Measurements from ENCODE around the gene C9orf50.

C9orf50 gene

DNA sequence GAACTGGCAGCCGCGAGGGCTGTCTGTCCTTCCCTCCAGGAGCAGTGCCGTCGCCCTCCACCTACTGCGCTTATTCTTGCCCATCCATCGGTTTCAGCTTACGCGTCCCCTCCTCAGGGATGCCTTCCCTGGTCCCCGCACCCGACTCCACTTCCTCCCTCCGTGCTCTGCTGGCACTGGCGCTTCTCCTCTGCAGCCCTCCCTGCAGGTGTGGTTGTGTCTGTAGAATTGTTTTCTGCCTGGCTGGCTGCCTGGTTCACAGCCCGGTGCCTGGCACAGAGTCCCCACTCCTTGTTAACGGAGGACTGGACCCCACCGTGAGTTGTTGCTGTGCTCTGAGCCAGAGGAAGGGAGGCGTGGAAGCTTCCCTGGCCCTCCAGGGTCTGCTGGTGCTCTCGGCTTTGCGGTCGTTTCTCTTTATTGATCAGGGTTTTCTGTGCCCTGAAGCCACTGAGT is 10.8 kb upstream of the C9orf50 start:
- no peak for DNase-seq (ENCODE audit: low spot score)

DNA sequence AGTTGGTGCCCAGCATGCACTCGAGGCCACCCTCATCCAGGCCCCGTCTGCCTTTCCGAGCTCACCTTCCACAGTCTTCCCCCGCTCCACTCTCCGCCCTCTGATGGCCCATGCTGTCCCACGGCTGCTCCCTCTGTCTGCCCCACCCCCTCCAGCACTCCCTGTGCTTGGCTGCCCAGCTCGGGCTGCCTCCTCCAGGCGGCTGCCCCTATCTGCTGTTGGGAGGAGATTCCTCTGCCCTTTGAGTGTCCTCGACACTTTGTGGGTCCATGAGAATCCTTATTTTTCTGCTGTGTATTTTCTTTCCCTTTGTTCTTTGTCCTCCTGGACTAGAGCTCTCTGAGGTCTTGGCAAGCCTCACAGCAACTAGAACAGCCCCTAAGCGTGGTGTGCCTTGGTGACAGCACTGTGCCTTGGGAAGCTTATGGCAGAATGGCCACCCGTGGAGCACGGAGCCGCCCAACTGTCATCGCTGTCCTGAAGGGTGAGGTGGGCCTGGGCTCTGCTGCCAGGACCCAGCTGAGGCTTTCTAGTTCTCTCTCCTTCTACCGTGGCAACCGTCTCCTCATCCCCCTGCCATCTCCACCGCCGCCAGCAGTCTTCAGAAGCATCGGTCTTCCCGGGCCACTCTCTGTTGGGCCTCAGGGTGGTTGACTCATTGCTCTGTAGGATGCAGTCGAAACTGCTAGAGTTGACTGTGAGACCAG is 10.2 kb upstream of the C9orf50 start:
- no peak for DNase-seq (ENCODE audit: low spot score)

DNA sequence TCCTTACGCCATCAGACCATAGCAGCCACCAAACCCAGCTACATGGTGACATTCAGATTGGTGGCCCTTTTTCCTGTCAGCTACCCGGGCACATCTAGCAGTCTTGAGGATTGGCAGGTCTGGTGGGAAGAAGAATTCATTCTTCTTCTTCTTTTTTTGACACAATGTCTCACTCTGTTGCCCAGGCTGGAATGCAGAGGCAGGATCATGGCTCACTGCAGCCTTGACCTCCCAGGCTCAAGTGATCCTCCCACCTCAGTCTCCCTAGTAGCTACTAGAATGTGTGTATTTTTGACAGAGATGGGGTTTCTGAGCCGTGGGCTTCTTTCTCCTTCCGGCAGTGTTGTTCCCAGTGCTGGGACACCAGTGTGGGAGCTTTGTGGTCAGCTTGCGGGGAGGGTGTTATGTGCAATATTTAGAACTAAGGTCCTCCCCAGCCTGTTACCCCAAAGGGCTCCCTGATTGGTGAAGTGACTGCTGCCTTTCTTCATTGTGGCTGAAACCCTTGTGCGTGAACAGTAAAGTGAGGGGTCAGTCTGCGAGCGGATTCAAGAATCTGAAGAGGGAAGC is 8.4 kb upstream of the C9orf50 start:
- DNase-seq (ENCODE audit: low spot score) = no peak

DNA sequence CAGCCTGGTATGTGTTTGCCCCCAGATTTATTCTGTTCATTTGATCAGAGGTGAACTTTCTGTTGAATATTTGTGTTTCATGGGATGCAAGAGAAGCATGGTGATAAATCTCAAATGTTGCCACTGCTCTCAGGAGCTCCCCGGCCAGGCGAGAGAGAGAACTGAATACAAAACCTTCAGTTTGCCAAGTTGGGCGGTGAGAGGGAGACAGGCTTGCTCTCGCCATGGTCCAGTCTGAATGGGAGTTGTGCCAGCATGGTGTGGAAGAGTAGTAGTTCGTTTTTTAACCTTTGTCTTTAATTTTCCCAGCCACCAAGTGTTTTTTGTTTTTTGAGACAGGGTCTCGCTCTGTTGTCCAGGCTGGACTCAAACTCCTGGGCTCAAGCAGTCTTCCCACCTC is 7.8 kb upstream of the C9orf50 start:
- no peak for DNase-seq (ENCODE audit: low spot score)

DNA sequence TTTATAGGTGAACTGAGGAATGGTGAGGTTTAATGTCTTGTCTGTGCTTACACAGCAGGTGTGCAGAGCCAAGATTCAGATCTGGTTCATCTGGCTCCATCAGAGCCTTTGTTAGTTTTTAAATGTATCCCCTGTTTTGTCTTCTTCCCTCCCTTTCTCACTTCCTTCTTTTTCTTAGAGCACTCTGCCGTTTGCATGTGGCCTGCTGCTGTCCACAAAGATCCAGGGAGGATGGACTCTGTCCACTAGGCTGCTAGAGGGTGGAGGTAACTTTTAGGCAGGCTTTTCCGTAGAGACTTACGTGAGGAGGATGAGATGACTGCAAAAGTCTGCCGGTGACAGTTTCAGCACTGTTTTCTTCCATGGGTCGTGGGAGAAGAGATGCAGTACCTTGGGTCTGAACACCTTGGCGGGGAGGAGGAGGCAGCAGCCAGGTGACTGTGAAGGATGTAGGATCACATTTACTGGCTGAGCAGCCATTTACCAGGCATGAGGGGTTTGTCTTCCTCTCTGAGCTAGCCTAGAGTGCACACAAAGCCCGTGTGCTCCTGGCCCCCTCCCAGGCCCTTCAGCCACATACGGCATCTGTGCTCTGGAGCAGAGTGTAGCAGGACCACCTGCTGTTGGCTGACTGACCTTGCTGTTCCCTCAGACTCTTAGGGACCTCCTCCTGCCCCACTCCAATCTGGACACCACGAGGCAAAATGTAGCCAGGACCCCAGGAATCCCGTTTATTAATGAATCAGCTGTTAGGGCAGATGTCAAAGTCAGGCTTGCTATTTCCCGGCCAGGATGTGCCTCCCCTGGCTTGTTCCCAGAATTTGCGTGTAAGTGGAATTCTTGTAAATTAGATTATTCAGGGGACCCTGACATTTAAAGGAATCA is 6.9 kb upstream of the C9orf50 start:
- DNase-seq (ENCODE audit: low spot score) = no peak

DNA sequence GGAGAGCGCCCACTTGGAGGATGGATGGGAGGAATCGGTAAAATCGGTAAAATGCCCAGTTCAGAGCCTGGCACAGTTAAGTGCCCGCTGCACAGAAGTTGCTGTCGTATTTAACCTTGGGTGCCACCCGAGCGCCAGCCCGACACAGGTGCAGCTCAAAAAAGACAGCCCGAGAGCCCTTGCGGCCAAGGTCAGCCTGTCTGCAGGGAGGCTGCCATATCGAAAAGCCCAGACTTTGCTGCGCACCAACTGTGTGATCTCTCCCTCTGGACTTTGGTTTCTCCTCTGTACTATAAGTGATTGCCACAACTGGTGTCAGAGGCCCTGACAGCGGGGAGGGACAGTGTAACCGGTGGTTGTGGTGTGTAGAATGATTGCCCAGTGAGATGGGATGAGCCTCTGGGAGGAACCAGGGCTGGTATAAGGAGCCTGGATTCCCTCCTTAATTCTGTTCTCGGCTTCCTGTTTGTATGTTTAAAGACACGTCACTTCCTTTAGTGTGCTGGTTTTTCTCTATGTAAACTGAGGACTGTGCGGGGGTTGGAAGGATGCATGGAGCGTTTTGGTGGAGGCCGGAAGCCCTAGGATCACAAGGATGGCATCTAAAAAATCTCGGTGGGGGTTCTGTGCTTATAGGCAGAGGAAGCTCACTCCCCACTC is 5.9 kb upstream of the C9orf50 start:
- no peak for DNase-seq (ENCODE audit: low spot score)

DNA sequence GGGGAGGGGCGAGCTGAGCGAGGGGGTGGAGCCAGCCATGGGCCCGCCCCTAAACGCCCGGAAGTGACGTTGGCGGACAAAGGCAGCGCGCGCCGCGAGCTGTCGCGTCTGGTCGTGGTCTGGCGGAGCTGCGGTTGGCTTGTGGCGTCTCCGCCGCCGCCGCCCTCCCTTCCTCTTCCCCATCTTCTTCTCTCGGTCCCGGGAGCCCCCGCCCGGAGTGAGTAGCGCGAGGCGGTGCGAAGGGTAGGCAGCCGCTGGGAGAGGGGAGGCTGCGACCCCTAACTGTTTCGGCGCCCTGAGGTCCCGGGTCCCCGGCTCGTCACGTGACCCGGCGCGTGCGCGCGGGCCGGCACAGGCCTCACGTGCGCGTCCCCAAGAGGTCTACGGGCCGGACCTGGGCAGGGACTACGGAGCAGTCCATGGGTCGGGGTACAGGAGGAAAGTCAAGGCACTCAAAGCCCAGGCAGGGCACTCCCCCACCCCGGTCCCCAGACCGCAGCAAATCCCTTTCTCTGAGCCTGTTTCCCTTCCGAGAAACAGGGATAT is 5.3 kb upstream of the C9orf50 start, which contains the start of gene NTMT1:
Gene NTMT1, plus strand, starts transcription at position 85 of the 546 bp plus-strand sequence. CDS start 6,541 bp downstream, outside the sequence.
- peak; percentile 94 for DNase-seq (ENCODE audit: low spot score)

DNA sequence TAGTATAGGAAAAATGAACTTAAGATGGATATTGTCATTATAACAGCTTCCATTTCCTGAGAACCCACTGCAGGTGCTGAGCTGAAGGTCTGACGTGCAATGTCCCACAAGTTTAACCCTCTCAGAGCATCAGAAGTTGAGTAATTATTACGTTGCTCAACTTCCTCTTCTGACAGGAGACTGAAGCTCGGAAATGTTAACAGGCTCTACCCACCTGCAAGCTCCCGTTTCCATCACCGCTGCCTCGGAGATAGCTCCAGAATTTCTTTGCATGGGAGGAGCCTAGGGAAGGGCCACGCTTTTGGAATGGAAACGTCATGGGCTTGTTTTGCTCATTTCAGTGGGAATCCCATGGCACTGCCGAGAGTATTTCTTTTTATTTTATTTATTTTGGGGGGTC is 4.0 kb upstream of the C9orf50 start:
- DNase-seq (ENCODE audit: low spot score) = no peak

DNA sequence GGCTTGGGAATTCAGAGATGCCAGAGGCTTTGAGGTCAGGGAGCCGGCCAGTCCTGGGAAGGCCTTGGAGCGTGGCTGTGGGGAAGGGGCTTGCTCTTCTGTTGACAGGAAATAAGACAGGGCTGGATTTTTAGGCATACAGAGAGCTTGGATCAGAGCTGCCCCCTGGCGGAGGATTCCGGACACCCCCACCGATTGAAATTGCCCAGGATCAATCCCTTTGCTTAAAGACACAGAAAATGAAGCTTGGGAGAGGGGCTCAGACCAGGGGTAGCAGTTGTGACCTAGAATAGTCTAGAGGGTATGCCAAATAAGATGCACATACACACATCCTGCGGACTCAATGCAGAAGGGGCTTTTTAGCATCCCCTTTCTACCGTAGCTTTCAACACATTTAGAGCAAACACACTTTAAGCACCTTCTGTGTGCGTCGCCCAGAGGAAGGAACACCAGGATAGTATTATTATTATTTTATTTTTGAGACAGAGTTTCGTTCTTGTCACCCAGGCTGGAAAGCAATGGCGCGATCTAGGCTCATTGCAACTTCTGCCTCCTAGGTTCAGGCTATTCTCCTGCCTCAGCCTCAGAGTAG is 3.4 kb upstream of the C9orf50 start:
- peak; percentile 76 for DNase-seq (ENCODE audit: low spot score)

DNA sequence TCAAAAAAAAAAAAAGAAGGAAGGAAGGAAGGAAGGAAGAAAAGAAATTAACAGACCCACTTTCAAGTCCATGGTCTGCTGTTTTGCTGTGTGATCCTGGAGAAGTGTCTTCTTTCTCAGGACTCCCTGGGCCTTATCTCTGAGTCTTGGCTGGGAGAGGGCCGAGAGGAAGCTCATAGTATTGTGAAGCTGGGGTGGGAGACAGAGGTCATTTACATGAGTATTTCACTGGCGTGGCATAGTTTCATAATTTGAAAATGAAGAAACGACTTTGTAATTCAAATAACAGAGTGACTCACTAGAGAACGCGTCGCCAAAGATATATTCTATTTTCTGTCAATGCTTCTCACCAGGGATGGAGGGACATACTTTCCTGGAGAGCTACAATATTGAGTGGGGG is 2.4 kb upstream of the C9orf50 start:
- DNase-seq (ENCODE audit: low spot score) = no peak

DNA sequence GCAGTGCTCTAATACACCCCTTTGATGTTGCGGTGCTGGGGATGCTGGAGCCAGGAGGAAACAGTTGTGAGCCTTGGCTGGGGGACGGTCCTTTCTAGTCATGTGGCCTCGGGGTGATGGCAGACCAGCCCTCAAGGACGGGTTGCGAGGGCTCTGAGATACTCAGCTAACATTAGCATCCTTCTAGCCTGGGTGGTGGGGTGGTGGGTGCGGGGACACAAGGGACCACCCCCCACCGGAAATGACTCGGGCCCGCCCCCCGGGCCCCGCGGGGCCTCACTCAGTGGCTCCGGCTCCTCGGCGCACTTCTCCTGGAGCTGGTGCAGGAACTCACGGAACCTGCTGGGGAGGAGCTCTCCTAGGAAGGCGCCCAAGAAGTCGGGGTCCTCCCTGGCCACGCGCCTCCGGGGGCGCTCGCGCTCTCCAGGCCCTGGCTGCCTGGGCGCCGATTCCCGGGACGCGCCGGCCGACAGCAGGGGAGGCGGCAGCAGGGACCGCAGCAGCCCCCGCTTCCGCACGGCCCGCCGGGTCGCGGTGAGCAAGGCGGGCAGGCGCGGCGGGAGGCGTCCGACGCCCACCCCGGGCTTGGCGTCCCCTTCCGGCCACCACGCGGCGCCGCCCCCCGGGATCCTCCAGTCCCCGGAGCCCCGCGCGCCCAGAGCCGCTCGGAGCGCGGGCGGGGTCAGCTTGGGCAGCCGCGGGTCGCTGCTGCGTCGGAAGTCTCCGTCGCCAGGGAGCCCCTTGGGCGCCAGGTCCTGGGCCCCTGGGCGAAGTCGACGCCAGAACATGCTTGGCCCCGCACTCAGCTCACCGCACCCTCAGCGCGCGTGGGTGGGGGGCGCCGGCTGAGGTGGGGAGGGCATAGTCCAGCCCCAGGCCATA is 873 bp downstream of the C9orf50 start:
- peak; percentile 54 for DNase-seq (ENCODE audit: low spot score)

DNA sequence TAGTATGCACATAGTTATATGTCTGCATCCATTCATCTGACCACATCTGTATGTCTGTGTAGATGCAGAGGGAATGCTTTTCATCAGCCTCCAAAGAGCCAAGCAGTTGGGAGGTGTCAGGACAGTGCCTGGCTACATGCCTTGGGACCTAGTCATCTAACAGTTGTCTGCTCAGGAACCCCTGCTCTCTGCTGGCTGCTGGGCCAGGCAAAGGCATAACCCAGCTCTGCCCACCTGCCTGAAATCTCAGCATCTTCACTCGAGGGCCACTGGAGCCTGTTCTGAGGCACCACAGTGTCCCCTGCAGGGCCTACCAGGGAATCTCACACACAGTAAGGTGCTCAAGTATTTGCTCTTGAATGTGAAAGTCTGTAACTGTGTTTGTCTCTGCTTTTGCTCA is 3.7 kb downstream of the C9orf50 start:
- peak; percentile 49 for DNase-seq (ENCODE audit: low spot score)

DNA sequence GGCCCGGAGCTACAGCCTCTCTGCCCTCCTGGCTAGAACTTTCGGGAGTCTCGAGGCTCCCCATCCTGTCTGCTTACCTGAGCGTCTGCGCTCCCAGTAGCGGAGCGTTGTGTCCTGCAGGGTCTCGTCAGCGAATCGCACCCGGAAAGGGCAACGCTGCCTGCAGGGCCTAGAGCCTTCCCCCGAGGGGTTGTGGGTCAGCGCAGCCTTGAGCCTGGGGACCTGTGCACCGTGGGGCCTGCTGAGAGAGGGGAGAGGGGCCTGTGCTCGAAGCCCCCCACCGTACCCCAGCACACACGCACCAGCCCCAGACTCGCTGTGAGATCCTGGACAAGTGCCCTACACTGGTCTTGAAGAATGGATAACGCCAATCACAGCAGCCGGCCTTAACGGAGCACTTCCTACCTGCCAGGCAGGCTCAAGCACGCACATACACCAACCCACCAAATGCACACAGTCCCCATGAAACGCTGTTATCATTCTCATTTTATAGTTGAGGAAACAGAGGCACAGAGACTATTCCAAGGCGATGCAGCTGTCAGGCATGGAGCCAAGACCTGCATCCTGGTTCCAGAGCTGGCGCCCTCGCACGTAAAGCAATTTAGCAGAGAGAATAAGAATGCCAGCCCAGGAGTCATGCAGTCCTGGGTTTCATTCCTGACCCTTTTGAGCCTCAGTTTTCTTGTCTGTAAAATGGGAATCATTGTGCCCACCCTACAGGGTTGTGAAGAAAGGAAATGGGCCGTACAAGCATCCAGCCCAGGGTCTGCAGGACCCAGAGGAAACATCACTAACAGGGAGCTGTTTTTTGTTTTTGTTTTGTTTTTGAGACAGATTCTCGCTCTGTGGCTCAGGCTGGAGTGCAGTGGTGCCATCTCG is 5.3 kb downstream of the C9orf50 start:
- no peak for DNase-seq (ENCODE audit: low spot score)

DNA sequence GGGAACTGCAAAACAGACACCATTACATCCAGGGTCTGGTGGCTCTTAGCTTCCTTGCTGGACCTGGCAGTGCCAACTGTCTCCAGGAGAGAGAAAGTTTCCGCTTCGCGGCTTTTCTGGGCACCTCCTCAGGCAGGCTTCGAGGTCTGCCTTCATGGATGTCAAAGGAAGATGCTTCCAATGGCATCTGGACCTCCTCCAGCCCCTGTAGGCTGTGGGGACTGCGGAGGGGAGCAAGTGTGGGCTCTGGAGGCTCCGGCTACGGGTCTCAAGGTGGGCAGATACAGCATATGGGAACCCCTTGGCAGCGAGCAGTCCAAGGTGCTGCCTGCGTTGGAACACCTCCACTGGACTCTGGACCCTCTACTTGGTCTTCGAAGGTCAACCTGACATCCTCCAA is 6.0 kb downstream of the C9orf50 start:
- no peak for DNase-seq (ENCODE audit: low spot score)

DNA sequence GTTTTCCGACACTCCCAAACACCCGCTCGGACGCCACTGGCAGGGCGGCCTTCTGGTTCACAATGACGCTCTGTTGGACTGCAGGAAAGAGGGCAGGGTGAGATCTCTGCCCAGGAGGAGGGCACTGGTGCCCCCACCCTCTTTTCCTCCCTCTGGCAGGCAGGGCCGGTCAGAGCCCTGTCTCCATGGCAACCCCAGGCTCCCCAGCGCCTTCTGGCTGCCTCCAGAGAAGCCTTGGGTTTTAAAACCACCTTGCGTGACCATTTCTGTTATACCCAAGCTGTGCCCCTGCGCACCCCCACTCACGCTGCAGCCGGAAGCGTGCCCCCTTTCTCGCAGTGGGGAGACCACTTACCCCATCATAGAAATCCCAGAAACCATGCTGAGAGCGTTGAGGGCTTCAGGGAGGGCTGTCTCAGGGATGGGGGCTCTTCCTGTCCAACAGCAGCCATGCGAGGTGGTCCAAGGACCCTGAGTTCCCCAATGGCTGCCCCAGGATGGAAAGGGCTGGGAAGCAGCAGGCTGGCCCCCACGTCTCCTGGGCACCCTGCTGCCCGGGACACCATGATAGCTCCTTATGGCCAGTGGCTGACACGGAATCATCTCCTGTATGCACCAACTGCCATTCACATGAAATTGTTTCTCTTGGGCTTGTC is 7.3 kb downstream of the C9orf50 start:
- DNase-seq (ENCODE audit: low spot score) = peak; percentile 66

DNA sequence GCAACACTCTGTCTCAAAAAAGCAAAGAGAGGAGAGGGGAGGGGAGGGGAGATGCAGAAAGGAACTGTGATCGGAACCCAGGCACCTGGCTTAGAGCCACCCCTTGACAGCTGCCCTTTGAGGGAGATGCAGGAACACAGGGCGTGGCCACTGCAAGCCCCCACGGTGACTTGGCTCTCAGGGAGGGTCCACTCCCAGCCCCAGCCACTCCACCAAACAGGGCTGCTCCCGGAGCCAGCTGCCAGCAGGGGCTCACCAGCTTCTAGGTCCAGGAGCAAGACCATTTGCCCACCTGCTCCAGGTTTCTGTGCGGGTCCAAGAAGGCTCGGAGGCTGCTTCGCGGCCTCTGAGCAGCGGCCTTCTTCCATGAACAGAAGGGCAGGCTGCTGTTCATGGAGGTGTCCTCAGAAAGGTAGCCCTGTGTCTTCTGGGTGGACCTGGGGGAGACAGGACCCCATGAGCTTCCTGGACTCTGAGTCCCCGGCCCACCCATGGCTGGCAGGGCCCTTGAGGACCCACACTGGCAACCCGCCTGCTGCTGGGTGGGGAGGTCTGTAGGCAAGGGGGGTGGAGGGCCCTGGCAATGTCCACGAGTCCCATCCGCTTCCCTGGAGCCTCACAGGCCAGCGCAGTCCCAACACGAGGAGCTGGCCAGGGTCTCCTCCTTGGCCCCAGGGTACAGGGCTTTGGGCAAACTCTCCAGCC is 7.9 kb downstream of the C9orf50 start:
- no peak for DNase-seq (ENCODE audit: low spot score)

DNA sequence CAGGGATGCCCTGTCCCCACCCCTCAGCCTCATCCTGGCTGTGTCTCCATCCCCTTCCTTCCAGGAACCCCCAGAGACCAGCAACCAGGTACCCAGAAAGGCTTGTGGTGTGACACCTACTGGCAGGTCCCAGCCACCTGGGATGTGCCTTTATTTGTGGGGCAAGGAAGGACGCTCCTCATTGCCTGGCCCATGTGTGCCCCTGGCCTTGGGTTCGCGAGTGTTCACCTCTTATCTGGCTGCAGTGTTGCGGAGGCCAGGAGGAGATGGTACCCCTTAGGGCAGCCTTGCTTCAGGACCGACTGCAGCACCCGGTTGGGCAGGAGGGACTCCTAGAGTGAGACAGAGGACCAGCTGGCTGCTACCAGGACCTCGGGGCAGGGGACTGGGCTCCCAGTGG is 8.8 kb downstream of the C9orf50 start:
- no peak for DNase-seq (ENCODE audit: low spot score)

DNA sequence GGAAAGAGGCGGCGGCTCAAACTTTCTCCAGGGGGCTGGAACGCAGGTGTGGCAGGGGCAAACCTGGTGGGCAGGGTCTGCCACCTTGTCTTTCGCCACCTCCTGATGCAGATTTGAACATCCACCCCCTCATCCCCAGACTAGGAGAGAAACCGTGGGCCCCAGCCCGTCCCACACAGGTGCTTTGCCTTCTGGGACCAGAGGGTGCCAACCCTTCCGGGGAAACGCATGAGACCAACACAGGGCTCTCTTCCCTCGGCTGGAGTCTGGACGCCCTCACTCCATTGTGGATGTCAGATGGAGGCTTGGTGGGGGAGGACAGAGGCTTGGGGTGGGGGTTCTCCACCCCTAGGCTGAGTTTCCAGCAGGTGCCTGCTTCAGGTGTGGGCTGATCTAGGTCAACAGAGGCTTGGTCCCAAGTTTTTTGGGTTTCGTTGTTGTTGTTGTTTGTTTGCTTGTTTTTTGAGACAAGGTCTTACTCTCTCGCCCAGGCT is 9.5 kb downstream of the C9orf50 start:
- DNase-seq (ENCODE audit: low spot score) = no peak

All from iPS-NIHi11 (cell line).